GM19397 (cell line): ENCODE results near the gene SMARCD3.

Experiments
- ATAC-seq: cut with Tn5 transposase; IDR thresholded peaks from one replicate; pipeline ENCODE4 v1.9.1; 2021; ENCODE audit warnings: mild to moderate bottlenecking, moderate library complexity; ENCODE audit not compliant: unreplicated experiment

SMARCD3 gene

DNA sequence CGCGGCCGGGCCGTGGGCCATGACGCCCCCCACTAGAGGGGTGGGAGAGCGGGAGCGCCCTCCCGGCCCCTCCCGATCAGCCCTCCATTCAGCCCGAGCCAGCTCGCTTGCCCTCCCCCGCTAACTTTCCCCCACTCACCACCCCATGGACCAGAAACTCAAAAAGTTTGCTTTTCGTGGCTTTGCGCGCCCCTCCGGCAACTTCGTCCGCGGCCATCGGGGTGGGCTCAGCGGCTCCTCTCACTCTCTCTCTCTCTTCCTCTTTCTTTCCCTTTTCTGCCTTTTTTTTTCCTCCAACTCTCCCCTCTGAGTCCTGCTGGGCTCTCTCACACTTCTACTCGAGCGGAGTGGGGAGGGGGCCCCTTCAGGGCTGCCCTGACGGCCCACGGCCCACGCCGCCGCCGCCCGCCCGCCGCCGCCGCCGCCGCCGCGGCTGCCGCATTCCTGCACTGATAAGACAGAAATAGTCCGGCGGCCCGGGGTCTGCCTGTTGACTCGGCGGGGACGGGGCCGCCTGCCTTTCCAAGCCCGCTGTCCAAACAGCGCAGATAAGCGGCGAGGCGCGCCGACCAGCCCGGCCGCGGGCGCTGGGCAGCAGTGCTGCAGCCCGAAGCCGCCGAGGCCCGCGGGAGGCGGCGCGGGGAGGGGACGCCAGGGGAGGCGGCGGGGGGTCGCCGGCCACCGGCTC lies at the start of gene SMARCD3:
SMARCD3 (minus strand) TSS at position 349 of the 688 bp plus-strand sequence; CDS start at position 217, 132 bp downstream.
- ATAC-seq = no peak

DNA sequence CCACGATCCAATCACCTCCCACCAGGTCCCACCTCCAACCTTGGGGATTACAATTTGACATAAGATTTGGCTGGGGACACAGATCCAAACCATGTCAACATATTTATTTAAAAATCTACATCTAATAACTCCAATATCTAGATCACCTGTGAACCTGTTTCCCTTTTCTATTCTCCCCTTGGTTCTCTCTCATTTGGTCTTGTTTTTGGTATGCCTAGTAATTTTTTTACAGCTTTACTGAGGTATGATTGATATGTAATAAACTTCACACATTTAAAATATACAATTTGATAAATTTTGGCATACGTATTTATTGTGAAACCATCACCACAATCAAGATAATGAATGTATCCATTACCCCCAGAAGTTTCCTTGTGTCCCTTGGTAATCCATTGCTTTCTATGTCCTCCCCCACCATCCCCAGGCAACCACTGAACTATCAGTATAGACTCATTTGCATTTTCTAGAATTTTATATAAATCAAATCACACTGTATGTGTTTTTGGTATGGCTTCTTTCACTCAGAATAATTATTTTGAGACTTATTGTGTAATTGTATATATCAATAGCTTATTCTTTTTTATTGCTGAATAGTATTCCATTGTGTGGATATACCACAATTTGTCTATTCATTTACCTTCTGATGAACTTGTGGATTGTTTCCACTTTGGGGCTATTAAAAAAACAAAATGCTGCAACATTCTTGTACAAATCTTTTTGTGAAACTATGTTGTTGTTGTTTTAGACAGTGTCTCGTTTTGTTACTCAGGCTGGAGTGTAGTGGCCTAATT lies 47.9 kb upstream of the SMARCD3 start:
- ATAC-seq = no peak

DNA sequence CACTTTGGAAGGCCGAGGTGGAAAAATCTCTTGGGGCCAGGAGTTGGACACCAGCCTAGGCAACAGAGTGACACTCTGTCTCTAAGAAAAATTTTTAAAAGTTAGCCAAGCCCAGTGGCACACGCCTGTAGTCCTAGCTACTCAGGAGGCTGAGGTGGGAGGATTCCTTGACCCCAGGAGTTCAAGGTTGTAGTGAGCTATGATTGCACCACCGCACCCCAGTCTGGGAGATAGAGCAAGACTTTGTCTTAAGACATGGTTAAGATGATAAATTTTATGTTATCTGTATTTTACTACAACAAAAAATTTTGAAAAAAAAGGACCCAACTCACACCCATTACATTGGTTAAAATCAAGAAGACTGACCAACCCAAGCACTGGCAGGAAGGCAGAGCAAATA lies 44.4 kb upstream of the SMARCD3 start:
- ATAC-seq = no peak

DNA sequence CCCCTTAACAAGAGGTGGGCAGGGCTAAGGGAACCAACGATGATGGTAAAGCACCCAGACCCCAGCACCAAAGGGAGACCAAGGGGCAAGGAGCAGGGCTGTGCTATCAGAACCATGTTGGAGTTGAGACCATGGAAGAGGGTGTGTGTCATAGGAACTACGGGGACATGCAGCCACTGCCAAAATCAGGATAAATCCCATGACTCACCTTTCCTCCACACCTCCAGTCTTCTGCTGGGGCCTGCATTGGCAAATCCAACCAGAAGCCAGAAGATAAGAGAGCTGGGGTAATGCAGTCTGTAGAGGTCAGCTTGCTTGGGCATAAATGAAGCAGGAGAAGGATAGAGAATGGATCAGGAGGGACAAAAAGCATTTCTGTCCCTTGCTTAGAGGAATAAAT lies 42.7 kb upstream of the SMARCD3 start:
- ATAC-seq = no peak

DNA sequence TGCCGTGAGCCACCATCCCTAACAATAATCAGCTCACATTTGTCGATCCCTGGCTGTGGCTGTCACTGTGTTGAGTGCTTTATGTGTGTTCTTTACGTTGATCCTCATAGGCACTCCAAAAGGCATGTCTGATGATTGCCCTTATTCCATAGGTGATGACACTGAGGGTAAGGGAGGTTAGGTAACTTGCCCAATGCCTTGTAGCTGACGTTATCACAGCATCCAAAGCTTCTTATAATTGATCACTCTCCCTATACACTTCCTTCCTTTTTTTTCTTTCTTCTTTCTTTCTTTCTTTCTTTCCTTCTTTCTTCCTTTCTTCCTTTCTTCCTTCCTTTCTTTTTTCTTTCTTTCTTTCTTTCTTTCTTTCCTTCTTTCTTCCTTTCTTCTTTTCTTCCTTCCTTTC lies 41.9 kb upstream of the SMARCD3 start:
- no peak for ATAC-seq

DNA sequence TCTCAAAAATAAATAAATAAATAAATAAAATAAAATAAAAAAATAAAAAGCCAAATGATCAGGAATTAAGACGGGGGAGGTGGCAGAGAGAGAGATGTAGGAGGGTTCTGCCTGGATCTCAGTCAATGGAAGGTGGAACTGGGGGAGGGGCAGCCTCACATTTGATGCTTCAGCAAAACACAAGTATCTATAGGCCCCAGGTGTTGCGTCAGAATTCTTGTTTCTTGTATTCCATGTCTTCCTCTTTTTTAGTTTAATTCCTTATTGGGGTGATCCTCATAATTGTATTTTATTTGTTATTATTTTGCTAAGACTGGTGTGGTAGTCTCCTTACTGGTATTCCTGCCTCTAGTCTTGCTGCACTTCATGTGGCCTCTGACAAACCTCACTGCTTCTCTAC lies 41.4 kb upstream of the SMARCD3 start:
- no peak for ATAC-seq

DNA sequence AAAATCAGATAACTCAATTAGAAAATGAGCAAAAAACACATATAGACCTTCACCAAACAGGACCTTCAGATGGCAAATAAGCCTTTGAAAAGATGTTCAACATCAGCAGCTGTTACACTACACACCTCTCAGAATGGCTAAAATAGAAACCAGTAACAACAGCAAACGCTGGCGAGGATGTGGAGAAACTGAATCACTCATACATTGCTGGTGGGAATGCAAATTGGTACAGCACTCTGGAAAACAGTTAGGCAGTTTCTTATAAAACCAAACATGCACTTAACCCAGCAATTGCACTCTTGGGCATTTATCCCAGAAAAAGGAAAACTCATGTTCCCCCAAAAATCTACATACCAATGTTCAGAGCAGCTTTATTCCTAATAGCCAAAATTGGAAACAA lies 37.7 kb upstream of the SMARCD3 start:
- no peak for ATAC-seq

DNA sequence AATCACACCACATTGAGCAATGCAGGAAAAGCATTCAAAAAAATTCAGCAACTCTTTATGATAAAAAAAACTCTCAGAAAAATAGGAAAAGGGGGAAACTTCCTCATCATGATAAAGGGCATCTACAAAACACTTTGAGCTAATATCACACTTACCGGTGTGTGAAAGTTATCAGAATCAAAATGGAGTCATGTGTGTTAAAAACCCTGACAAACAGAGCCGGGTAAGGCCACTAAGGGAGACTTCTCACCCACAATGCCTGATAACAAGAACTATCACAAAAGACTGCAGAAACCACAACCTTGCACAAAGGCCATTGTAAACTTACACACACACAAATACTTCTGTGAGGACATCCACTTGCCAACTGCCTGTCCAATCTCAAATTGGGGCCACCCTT lies 34.8 kb upstream of the SMARCD3 start:
- no peak for ATAC-seq

DNA sequence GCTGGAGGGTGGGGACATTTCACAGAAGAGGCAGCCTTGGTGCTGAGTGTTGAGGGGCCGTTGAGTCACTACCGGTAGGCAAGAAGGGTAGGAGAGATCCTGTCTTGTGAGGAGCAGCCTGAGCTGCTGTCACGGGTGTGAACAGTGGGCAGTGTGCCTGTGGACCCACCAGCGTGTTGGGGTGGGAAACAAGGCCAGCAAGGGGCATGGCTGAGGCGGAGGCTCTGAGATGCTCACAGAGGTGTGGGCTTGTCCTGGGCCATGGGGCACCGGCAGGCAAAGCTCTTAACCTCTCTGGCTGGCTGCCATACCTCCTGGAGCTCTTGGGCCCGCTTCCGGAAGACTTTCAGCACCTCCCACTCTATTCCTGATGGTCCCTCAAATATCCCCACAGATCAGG lies 33.6 kb upstream of the SMARCD3 start:
- ATAC-seq = no peak

DNA sequence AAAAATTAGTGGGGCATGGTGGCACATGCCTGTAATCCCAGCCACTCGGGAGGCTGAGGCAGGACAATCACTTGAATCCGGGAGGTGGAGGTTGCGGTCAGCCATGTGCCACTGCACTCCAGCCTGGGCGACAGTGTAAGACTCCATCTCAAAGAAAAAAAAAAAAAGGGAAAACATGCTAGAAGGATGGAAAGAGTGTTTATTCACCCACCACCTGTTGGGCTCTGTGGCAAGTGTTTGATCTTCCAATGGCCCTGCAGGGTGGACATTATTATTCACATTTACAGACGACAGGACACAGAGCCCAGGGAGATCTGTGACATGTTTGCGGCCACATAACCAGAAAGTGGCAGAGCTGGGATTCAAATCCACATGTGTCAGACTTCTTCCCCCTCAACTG lies 33.2 kb upstream of the SMARCD3 start:
- ATAC-seq = no peak

DNA sequence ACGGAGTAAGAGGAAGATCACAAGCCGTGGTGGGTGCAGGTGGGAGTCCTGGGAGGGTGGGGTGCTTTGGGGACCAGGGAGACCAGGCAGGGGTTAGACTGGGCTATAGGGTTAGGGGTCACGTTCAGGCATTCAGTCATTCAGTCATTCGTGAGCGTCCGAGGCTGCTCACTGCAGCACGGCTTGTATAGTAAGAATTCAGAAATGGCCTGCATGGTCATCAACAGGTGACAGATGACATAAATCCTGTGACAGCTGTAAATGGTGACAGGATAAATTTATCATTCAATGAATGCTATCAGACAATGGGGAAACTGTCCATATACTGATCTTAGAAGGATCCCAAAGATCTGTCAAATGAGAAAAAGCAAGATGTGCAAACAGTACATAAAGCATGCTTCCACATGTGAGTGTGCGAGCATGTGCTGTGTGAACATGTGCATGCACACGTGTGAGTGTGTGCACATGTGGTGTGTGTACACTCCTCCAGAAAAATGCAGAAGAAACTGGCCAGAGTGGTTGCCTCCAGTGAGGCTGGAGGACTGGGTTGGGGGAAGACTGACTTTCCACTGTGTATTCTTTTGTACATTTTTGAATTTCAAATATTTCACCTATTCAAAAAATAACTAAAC lies 32.0 kb upstream of the SMARCD3 start:
- ATAC-seq = no peak

DNA sequence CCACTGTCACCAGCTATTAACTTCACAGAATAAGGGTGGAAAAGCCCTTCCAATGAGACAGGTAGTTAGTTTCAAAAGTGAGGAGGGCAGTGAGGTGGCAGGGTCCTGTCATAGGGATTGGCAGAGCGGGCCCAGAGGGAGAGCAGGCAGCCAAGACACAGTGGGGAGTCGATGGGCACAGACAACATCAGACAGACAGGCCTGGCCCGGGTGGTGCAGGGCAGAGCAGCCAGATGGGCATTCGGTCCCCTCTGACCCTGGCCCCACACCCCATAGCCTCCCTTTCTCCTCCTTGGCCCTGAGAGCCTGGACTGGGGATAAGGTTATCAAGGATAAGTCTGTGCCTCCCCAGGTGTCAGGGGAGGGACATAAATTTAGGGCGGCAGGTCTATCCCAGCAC lies 31.4 kb upstream of the SMARCD3 start:
- no peak for ATAC-seq

DNA sequence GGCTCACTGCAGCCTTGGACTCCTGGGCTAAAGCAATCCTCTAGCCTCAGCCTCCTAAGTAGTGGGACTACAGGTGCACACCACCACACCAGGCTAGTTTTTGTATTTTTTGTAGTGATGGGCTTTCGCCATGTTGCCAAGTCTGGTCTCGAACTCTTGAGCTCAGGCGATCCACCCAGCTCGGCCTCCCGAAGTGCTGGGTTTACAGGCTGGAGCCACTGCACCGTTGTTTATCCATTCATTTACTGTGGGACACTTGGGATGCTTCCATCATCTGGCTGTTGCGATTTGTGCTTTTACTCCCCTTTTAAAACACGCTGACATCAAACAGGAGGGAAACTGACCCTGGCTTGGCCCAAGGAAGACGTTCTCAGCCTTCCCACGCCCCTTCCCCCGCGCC lies 30.5 kb upstream of the SMARCD3 start:
- no peak for ATAC-seq

DNA sequence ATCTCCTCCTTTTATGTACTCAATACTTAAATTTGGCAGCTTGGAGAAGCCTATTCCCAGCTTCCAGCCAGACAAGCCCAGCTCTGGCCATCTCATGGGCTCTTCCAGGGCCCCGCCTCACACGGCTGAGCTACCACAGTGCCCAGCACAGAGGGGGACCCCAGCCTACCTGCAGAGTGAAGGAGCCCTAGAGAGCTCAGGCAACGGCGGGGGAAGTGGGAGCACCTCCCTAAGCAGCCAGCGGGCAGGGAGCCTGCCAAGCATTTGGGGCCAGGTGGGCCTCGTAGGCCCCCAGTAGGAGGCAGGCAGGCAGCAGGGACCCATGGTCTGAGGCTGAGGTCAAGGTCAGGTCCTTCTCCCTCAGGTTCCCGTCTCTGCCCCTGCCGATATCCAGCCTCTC lies 29.1 kb upstream of the SMARCD3 start:
- ATAC-seq = no peak

DNA sequence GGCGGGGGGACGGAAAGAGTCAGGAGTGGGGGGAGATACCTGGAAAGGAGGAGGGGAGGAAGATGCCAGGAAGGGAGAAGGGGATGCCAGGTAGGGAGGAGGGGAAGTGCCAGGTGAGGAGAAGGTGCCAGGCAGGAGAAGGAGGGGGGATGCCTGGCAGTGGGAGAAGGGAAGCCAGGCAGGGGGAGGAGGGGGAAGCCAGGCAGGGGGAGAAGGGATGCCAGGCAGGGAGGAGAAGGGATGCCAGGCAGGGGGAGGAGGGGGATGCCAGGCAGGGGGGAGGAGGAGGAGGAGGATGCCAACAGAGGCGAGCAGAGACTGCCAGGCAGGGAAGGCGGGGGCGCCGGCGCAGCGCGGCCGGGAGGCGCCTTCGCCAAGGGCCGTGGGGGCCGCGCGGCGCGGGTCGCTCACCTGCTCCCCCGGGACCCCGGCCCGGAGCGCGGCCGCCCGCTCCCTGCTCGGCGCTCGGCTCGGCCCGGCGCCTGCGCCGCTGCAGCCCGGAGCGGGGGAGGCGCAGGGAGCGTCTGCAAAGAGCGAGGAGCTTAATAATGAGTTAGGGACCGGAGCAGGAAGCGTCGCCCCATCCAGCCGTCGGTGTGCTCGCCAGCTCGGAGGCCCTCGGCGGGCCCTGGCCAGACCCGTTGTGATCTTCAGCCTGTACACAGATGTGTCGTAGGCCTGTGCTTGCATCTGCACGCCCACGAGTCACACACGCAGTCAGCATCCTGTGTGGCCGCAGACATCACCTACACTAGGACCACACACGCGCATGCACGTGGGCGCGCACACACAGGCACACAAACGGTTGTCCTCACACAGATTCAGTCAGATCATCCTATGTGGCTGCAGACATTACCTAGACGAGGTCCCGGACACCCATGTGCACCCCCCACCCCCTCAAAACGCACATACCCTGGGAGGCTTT lies 28.4 kb upstream of the SMARCD3 start:
- peak; percentile 74 for ATAC-seq

DNA sequence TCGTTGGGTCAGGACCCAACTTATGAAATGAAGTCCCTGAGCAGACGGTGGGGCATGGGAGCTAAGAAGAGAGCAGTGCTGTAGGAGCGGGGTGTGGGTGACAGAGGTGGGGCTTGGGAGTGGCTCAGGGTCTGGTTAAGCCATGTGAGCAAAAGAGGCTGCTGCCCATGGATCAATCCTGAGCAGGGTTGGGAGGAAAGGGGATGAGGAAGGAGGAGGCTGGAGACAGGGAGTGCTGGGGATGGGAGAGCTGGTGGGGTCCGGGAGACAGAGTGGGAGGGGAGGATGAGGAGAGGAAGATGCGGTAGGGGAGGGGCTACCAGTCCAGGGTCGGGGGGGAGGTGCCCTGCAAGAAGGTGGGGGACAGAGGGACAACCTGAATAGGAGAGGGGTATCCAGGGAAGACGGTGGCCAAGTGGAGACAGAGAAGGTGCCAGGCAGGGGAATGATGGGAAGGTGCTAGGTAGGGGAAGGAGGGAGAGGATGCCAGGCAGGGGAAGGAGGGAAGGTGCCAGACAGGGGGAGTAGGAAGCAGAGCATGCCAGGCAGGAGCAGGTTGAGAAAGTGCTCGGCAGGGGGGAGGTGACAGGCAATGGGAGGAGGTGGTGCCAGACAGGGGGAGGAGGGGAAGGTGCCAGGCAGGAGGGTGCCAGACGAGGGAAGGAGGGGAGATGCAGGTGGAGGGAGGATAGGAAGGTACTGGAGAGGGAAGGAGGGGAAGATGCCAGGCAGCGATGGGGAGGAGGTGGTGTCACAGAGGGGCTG lies 27.5 kb upstream of the SMARCD3 start:
- ATAC-seq = no peak

DNA sequence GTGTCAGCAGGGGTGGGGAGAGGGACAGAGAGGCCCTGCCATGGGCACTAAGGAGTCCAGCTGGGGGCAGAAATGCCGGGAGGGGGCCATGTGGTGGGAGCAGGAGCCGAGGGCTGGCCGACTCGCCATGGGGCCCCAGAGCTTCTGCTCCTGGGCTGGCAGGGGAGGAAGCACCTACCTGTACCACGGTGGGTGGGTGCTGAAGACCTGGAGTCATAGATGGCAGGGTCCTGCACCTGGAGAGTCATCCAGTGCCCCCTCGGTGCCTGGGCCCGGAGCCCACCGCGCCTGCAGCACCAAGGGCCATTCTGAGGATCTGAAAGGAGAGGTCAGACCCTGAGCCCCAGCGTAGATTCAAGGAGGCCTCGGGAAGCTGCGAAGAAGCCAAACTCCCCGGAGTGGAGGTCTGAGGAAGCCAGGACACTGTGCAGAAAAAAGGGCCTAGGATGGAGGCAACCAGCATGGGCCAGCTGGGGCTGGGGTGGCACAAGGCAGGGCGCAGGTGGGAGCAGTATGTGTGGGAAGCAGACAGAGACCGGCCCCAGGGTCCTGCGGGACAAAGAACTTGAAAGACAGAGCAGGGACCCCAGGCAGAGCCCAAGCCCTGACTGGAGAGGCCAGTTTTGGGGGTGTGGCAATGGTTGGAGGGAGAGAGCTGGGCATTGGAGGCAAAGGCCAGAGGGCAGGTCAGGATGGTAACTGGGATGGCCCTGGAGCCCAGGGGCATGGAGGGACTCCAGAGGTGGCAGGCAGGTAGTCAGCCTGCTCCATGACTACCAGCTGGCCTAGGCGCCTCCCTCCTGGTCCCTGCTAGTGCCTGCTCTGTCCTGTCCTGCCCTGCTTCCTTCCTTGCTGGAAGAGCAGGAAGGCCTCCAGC lies 26.7 kb upstream of the SMARCD3 start:
- ATAC-seq = no peak

DNA sequence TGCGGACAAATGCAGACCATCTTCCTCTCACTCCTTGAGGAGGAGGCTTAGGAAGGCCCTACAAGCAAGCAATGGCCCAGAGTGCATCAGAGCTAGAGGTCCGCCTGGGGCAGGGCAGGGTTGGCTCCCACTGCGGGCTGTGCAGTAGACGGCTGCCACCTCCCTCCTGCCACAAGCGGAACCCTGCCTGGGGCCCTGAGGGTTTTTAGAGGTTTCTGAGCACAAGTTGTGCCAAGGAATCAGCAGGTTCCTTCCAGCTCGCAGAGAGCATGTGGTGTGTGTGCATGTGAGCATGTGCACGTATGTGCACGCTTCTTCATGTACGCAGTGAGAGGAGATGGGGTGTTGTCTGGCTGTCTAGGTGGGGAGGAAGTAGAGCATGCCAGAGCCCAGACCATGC lies 25.9 kb upstream of the SMARCD3 start:
- ATAC-seq = no peak

DNA sequence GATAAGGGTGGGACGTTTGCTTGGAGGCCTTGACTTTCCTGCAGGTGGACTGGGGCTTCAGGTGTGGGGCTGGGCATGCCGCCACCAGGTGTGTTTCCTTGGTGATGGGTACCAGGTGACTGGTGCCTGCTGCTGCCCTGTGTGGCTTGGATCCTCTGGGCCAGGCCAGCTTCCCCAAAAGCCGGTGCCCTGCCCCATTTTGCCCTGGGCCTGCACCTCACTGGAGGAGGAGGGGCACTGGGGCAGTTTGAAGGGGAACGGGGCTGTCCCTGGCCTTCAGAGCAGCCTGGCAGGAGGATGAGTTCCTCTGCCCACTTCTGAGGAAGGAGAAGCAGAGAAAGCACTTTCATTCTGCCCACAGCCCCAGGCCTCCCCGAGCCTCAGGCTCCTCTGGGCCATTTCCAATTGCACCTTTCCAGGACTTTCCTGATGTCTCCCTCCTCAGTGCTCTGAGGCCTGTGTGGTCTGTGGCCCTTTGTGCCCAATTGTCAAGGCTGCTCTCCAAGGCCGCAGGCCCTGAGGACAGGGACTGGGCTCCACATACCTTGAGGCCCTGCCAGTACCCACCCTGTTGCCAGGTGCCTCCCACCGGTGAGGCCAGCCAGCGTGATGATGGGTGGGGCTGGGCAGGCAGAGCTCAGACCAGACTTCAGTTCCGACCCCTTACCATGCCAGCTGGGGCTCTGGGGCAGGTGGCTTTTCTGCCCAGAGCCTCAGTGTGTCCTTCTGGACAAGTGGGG lies 25.3 kb upstream of the SMARCD3 start:
- no peak for ATAC-seq
